ENCODE results near the gene CALN1.
"Not testable (repeated sequence)": the region's sequence is repeated elsewhere in the genome, so short reads cannot be mapped to it uniquely, and the experiment has no call there.

CALN1 gene

DNA sequence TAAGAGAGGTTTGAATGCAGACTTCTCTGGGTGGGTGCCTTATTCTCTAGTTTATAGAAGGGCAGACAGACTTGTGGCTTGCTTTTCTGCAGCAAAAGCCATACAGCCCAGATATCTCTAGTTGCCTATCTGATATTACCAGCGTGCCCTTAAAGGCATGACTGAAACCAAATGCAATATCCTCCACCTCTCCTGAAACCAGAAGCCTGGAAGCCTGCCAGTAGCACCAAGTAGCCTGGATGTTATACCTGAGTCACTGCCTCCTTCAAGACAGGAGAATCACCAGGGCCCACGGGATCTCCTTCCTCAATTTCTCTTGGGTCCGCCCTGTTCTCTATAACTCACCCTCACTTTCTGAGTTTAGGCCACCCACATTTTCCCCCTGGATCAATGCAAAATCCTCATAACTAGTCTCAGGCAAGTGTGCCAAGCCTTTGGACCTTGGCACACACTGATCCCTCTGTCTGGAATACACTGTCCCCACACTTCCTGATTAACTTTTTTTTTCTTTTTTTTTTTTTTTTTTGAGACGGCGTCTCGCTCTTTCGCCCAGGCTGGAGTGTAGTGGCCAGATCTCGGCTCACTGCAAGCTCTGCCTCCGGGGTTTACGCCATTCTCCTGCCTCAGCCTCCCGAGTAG, 641.8 kb downstream of the CALN1 start:
- Mint-ChIP-seq H3K27me3 (no peaks in the 10 kb centered on the region), H3K27ac (no peak overlapping the region), H3K4me1 (ENCODE audit: low read depth) (no peaks in the 10 kb centered on the region), H3K4me3 (no peak overlapping the region), H3K9me3 (no peaks in the 10 kb centered on the region), H3K36me3 (ENCODE audit: low read depth) (no peaks in the 10 kb centered on the region)

DNA sequence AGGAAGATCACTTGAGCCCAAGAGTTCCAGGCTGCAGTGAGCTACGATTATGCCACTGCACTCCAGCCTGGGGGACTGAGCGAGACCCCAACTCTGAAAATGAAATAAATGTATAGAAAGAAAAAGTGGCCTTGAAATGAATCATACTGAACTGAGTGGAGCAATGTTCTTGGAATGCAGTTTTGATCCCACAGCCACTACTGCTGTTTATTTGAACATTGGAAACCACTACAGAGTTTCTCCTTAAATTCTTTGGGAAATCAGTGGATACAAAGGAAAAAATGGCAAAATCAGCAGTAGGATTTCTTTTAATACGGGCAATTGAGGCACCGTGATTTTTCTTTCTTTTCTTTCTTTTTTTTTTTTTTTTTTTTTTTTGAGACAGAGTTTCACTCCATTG, 642.8 kb downstream of the CALN1 start:
- H3K9me3 Mint-ChIP-seq = no peaks in the 10 kb centered on the region
- H3K27me3 Mint-ChIP-seq = no peaks in the 10 kb centered on the region
- H3K4me3 Mint-ChIP-seq = no peak overlapping the region
- no peaks in the 10 kb centered on the region for H3K36me3 Mint-ChIP-seq (ENCODE audit: low read depth)
- H3K27ac Mint-ChIP-seq = no peak overlapping the region
- no peaks in the 10 kb centered on the region for H3K4me1 Mint-ChIP-seq (ENCODE audit: low read depth)

DNA sequence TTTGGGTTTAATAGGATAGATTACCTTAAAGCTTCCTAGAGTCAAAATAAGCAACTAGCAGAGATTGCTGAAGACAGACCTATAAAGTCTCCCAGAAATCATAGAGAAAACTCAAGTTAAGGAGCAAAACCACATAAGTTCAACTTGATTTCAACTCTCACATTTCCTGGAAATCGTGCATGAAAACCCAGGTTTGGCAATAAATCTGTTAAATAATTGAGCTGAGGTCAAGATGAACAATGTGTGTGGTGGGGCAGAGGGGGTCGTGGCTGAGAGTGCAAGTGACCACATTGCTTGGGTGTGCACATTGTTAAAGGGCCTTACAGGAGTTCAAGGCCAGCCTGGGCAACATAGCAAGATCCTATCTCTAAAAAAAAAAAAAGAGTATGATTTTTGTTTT, 643.7 kb downstream of the CALN1 start:
- no peaks in the 10 kb centered on the region for H3K27me3 Mint-ChIP-seq
- no peak overlapping the region for H3K4me3 Mint-ChIP-seq
- no peaks in the 10 kb centered on the region for H3K9me3 Mint-ChIP-seq
- H3K27ac Mint-ChIP-seq = no peak overlapping the region
- H3K36me3 Mint-ChIP-seq (ENCODE audit: low read depth) = no peaks in the 10 kb centered on the region
- no peaks in the 10 kb centered on the region for H3K4me1 Mint-ChIP-seq (ENCODE audit: low read depth)

DNA sequence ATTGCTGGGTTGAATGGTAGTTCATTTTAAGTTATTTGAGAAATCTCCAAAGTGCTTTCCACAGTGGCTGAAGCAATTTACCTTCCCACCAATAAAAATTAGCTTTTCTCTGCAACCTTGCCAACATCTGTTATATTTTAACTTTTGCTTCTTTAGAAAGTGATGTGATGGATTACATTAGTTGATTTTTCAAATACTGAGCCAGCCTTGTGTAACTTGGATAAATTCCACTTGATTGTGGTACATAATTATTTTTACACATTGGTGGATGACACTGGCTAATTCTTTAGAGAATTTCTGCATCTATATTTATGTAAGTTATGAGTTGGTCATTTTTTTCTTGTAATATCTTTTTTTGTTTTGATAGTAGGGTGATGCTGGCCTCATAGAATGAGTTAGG, 646.1 kb downstream of the CALN1 start:
- Mint-ChIP-seq H3K4me1 (ENCODE audit: low read depth) (no peaks in the 10 kb centered on the region), H3K27me3 (no peaks in the 10 kb centered on the region), H3K36me3 (ENCODE audit: low read depth) (no peaks in the 10 kb centered on the region), H3K27ac (no peak overlapping the region), H3K9me3 (peaks cover 8% of the 10 kb centered on the region), H3K4me3 (no peak overlapping the region)

DNA sequence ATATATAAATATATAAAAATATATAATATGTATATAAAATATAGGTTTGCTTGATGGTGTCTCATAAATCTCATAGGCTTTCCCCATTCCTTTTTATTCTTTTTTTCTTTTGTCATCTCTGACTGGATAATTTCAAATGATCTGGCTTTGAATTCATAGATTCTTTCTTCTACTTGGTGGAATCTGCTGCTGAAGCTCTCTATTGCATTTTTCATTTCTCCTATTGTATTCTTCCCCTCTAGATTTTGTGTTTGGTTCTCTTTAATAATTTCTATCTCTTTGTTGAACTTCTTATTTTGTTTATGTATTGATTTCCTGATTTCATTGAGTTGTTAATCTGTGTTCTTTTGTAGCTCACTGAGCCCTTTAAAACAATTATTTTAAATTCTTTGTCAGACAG, 650.8 kb downstream of the CALN1 start:
- Mint-ChIP-seq H3K4me1 (ENCODE audit: low read depth) (no peaks in the 10 kb centered on the region), H3K9me3 (peaks cover 14% of the 10 kb centered on the region), H3K36me3 (ENCODE audit: low read depth) (no peaks in the 10 kb centered on the region), H3K4me3 (no peak overlapping the region), H3K27ac (no peak overlapping the region), H3K27me3 (no peaks in the 10 kb centered on the region)

DNA sequence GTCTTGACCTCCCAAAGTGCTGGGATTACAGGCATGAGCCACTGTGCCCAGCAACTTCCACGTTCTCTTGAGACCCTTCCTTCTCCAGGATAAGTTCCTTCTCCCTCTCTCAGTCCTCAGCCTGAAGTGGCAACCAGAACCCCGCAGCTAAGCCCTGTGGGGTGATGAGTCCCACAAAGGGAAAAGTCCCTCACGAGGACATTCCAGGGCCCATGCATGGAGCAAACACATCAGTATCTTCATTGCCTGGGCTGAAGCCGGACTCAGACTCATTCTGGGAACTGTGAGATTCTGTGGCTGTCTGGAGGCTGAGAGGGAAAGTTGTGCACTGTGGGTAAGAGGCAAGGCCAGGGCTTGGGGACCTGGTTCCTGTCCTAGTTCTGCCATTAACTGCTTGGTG, 657.3 kb downstream of the CALN1 start:
- Mint-ChIP-seq H3K4me1 (ENCODE audit: low read depth) (no peaks in the 10 kb centered on the region), H3K27ac (no peak overlapping the region), H3K4me3 (no peak overlapping the region), H3K9me3 (peaks cover 5% of the 10 kb centered on the region), H3K36me3 (ENCODE audit: low read depth) (no peaks in the 10 kb centered on the region), H3K27me3 (peaks cover 16% of the 10 kb centered on the region)

DNA sequence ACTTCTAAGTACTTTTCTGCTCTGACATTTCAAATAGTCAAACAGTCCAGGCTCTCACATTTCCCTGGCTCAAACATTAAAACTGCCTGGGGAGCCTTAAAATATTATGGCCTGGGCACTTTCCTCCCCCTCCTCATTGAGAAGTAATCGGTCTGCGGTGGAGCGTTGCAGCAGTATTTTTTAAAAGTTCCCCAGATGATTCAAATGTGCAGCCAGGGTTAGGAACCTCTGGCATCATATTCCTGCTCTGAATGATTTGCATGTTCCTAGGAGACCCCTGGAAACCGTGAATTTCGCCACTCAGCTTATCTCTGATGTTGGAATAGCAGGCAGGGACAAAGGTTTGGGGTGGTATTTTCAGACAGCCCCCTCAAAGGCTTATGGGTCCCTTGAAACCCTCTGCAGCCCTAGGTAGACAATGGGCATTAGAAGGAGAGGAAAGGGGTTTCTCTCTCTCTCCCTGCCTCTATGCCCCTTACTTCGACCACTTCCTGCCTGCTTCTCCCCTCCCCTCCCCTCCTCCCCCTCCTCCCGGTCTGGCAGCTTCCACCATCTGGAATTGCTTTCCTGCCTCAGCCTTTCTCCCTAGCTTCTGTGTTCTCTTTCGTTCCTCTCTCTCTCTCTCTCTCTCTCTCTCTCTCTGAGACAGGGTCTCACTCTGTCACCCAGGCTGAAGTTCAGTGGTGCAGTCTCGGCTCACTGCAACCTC, 658.0 kb downstream of the CALN1 start:
- peaks cover 16% of the 10 kb centered on the region for H3K27me3 Mint-ChIP-seq
- no peak overlapping the region for H3K4me3 Mint-ChIP-seq
- peaks cover 9% of the 10 kb centered on the region for H3K9me3 Mint-ChIP-seq
- H3K27ac Mint-ChIP-seq = no peak overlapping the region
- no peaks in the 10 kb centered on the region for H3K4me1 Mint-ChIP-seq (ENCODE audit: low read depth)
- H3K36me3 Mint-ChIP-seq (ENCODE audit: low read depth) = no peaks in the 10 kb centered on the region

DNA sequence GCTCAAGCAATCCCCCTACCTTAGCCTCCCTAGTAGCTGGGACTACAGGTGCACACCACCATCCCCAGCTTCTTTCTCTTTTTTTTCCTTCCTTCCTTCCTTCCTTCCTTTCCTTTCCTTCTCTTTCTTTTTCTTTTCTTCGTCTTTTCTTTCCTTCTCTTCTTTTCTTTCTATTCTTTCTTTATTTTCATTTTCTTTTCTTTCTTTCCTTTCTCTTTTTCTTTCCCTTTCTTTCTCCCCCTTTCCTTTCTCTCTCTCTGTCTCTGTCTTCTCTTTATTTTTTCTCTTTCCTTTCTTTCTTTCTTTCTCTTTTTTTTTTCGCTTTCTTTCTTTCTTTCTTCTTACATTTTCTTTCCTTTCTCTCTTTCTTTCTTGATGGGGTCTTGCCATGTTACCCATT, 658.9 kb downstream of the CALN1 start:
- H3K4me1 Mint-ChIP-seq (ENCODE audit: low read depth) = no peaks in the 10 kb centered on the region
- H3K4me3 Mint-ChIP-seq = no peak overlapping the region
- no peak overlapping the region for H3K27ac Mint-ChIP-seq
- peaks cover 11% of the 10 kb centered on the region for H3K9me3 Mint-ChIP-seq
- peaks cover 16% of the 10 kb centered on the region for H3K27me3 Mint-ChIP-seq
- H3K36me3 Mint-ChIP-seq (ENCODE audit: low read depth) = no peaks in the 10 kb centered on the region

DNA sequence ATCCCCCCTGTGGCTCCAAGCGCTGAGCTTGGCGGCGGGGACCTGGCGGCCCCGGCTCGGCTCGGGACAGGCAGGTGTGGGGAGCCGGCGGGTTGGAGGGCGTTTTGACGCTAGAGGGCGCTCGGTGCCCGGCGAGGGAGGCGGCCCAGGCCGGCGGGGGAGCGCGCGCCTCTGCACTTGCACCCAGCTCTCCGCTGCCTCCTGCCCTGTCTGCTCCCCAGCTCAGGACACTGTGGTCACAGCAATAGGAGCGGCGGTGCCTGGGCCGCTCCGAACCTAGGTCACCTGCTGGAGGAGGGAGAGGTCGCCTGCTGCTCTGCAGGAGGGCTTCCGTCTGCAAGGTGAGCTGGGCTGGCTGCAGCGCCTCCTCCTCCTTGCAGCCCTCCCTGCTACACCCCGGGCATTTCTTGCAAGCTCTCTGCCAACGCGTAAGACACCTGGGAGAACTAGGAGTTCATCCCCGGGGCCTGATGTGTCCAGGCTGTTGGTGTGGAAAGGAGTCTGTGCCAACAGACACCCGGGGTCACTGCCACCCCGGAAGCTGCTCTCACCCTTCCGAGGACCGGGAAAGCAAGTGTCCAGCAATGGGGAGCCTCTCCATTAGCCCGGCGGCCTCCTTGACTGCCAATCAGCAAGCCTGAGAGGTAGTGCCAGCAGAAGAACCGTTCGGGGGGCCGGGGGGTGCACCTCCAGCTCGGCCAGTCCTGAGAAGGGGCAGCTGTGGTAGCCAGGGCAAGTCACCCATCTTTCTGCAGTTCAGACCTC, 659.8 kb downstream of the CALN1 start:
- Mint-ChIP-seq H3K4me3 (no peak overlapping the region), H3K9me3 (peaks cover 11% of the 10 kb centered on the region), H3K4me1 (ENCODE audit: low read depth) (no peaks in the 10 kb centered on the region), H3K36me3 (ENCODE audit: low read depth) (no peaks in the 10 kb centered on the region), H3K27me3 (peaks cover 16% of the 10 kb centered on the region), H3K27ac (no peak overlapping the region)

DNA sequence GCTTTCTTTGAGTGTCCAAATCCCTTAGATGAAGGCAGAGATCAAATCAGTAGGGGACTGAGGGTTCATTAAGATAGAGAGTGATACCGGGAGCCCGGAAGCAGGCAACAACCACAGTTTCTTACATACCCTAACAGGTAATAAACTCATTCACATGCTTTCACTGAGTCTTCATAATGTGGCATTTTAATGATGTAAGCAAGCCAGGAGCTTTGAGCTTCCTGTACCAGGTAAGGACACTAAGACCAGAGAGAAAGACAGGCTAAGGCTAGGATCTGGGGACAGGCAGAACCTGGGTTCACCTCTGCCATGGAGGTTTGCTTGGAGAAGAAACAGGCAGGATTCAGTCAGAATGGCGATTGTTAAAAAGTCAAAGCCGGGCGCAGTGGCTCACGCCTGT, 661.8 kb downstream of the CALN1 start:
- Mint-ChIP-seq H3K27ac (no peak overlapping the region), H3K9me3 (peaks cover 6% of the 10 kb centered on the region), H3K27me3 (peaks cover 16% of the 10 kb centered on the region), H3K4me3 (no peak overlapping the region), H3K36me3 (ENCODE audit: low read depth) (no peaks in the 10 kb centered on the region), H3K4me1 (ENCODE audit: low read depth) (no peaks in the 10 kb centered on the region)

DNA sequence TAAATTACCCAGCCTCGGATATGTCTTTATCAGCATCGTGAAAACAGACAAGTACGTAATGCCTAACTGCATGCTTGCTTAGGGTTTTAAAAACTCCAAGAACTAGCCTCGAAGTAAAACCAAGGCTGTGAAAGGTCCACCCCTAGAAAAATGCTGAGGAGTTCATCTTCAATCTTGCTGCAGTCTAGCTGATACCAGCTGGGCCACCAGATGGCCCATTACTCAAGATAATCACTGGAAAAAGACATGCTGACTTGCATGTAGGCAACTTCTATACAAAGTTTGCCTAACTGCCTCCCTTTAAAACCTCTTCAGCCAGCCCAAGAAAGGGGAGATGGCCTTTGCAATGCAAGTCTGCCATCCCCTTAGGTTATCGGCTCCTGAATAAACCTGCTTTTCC, 666.1 kb downstream of the CALN1 start:
- Mint-ChIP-seq H3K27me3 (peaks cover 1% of the 10 kb centered on the region), H3K9me3 (peaks cover 6% of the 10 kb centered on the region), H3K4me1 (ENCODE audit: low read depth) (no peaks in the 10 kb centered on the region), H3K27ac (no peak overlapping the region), H3K36me3 (ENCODE audit: low read depth) (no peaks in the 10 kb centered on the region), H3K4me3 (no peak overlapping the region)

DNA sequence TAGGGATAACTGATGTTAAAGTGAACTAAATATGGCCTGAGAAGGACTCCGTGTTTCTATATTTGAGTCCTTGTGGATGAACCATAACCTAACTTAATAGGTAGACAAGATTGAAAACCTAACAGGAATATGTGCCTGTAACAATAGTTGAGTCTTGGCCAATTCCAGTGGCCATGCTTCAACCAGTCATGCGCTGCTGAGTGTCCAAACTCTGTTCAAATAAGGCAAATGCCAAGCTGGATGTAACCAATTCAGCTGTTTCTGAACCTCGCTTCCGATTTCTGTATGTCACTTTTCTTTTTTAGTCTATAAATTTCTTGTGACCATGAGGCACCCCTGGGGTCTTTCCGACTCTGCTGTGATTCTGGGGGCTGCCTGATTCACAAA, 672.0 kb downstream of the CALN1 start:
- no peaks in the 10 kb centered on the region for H3K27me3 Mint-ChIP-seq
- H3K4me3 Mint-ChIP-seq = no peak overlapping the region
- H3K27ac Mint-ChIP-seq = no peak overlapping the region
- H3K9me3 Mint-ChIP-seq = no peaks in the 10 kb centered on the region
- H3K4me1 Mint-ChIP-seq (ENCODE audit: low read depth) = no peaks in the 10 kb centered on the region
- H3K36me3 Mint-ChIP-seq (ENCODE audit: low read depth) = no peaks in the 10 kb centered on the region

DNA sequence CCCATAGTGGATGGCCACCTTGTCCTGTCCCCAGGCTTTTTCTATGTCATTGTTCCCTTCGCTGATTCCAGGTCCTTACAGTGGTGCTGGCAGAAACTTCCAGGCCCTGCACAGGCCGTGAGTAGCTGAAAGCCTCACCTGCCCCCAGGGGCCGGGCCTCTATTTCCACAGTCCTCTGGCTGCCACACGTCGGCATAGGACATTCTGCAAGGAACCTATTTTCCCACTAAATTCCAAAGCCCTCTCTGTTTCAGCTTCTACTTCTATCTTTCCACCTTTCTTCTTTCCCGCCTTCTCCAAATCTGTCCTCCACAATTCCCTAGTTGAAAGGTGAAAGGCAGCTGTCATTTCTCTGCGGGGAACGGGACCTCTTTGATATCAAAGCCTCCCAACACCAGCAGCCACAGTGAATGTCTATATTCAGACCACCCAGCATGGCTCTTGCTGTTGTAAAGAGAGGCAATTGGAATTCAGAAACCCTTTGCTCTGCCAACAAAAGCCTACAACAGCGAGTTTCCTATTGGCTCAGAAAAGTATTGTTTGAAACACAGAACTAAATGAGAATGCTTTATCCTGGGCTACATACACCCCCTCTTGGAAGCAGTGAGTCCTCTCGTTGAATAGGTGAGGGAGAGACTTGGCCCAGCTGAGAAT, 672.5 kb downstream of the CALN1 start:
- Mint-ChIP-seq H3K27ac (no peak overlapping the region), H3K27me3 (no peaks in the 10 kb centered on the region), H3K9me3 (no peaks in the 10 kb centered on the region), H3K4me1 (ENCODE audit: low read depth) (no peaks in the 10 kb centered on the region), H3K36me3 (ENCODE audit: low read depth) (no peaks in the 10 kb centered on the region), H3K4me3 (no peak overlapping the region)

DNA sequence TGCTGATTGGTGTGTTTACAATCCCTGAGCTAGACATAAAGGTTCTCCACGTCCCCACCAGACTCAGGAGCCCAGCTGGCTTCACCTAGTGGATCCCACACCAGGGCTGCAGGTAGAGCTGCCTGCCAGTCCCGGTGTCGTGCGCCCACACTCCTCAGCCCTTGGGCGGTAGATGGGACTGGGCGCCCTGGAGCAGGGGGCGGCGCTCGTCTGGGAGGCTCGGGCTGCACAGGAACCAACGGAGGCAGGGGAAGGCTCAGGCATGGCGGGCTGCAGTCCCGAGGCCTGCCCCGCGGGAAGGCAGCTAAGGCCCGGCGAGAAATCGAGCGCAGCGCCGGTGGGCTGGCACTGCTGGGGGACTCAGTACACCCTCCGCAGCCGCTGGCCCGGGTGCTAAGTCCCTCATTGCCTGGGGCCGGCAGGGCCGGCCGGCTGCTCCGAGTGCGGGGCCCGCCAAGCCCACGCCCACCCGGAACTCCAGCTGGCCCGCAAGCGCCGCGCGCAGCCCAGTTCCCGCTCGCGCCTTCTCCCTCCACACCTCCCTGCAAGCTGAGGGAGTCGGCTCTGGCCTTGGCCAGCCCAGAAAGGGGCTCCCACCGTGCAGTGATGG, 674.1 kb downstream of the CALN1 start:
- H3K4me1 Mint-ChIP-seq (ENCODE audit: low read depth); H3K27ac Mint-ChIP-seq; H3K36me3 Mint-ChIP-seq (ENCODE audit: low read depth); H3K4me3 Mint-ChIP-seq; H3K9me3 Mint-ChIP-seq; H3K27me3 Mint-ChIP-seq: not testable (repeated sequence)
